GM23338 (cell line): ENCODE data around the gene VPS37C. TPM values are rescaled to one million over a fixed set of nuclear protein-coding genes. Genes with fewer than 3 reads are reported as not detected.

Experiments used
- ATAC-seq: fragments of 200-7000 bp; cut with Tn5 transposase; 3 replicates; pipeline ENCODE4 v1.9.1; 2020
- DNase-seq: peaks from one replicate; pipeline ENCODE4 v3.0.0-alpha.2; 2015; ENCODE audit warnings: low spot score
- H2AFZ ChIP-seq: fragments of 200-600 bp; sonication (generic); 2 replicates; pipeline ENCODE4 v1.8.0; 2016; ENCODE audit warnings: antibody characterized with exemption, mild to moderate bottlenecking, moderate library complexity
- H3F3A ChIP-seq: fragments of 200-600 bp; sonication (generic); replicated peaks from 2 replicates; pipeline ENCODE4 v1.8.0; 2017; ENCODE audit warnings: antibody characterized with exemption, mixed run types, low read depth
- H3K27ac ChIP-seq: fragments of 200-600 bp; sonication (generic); 2 replicates; pipeline ENCODE4 v1.6.1; 2016; ENCODE audit warnings: low read depth
- H3K27me3 ChIP-seq: fragments of 200-600 bp; sonication (generic); 2 replicates; pipeline ENCODE4 v1.8.0; 2016; ENCODE audit warnings: mild to moderate bottlenecking, mixed run types, moderate library complexity; ENCODE audit not compliant: insufficient read depth
- H3K36me3 ChIP-seq: fragments of 200-600 bp; sonication (generic); 2 replicates; pipeline ENCODE4 v1.8.0; 2016; ENCODE audit warnings: mild to moderate bottlenecking; ENCODE audit not compliant: insufficient read depth
- H3K4me1 ChIP-seq: fragments of 200-600 bp; sonication (generic); 2 replicates; pipeline ENCODE4 v1.8.0; 2016; ENCODE audit warnings: mild to moderate bottlenecking, moderate library complexity; ENCODE audit not compliant: insufficient read depth
- H3K4me2 ChIP-seq: fragments of 200-600 bp; sonication (generic); 2 replicates; pipeline ENCODE4 v1.7.1; 2017; ENCODE audit warnings: mixed run types
- H3K4me3 ChIP-seq: fragments of 200-600 bp; sonication (generic); 2 replicates; pipeline ENCODE4 v1.6.1; 2016; ENCODE audit warnings: mixed run types
- H3K79me2 ChIP-seq: fragments of 200-600 bp; sonication (generic); replicated peaks from 2 replicates; pipeline ENCODE4 v1.8.0; 2017; ENCODE audit warnings: mild to moderate bottlenecking; ENCODE audit not compliant: insufficient read depth
- H3K9me2 ChIP-seq: fragments of 200-600 bp; sonication (generic); 2 replicates; pipeline ENCODE4 v1.8.0; 2017; ENCODE audit not compliant: insufficient read depth
- H4K20me1 ChIP-seq: fragments of 200-600 bp; sonication (generic); replicated peaks from 2 replicates; pipeline ENCODE4 v1.8.0; 2017; ENCODE audit warnings: mild to moderate bottlenecking; ENCODE audit not compliant: insufficient read depth
- H3K27ac Mint-ChIP-seq: 2 replicates; pipeline ENCODE4 v1.8.0; 2020; ENCODE audit warnings: inconsistent platforms, mild to moderate bottlenecking, moderate library complexity, mixed read lengths
- H3K27me3 Mint-ChIP-seq: 3 replicates; pipeline ENCODE4 v1.8.0; 2022; ENCODE audit warnings: low read depth, mild to moderate bottlenecking, moderate library complexity, mixed read lengths, inconsistent platforms; ENCODE audit not compliant: insufficient read depth, poor library complexity
- H3K36me3 Mint-ChIP-seq: 3 replicates; pipeline ENCODE4 v1.8.0; 2021; ENCODE audit warnings: low read depth, mild to moderate bottlenecking, inconsistent platforms, moderate library complexity, mixed read lengths
- H3K4me1 Mint-ChIP-seq: 3 replicates; pipeline ENCODE4 v1.8.0; 2020; ENCODE audit warnings: mild to moderate bottlenecking, inconsistent platforms, mixed read lengths
- H3K4me3 Mint-ChIP-seq: 3 replicates; pipeline ENCODE4 v1.8.0; 2021; ENCODE audit warnings: moderate library complexity, mild to moderate bottlenecking, inconsistent platforms, mixed read lengths
- H3K9me3 Mint-ChIP-seq: 3 replicates; pipeline ENCODE4 v1.8.0; 2020; ENCODE audit warnings: moderate library complexity, mild to moderate bottlenecking, inconsistent platforms, mixed read lengths
- CREB1 ChIP-seq: fragments of 250-450 bp; sonication (Bioruptor Pico); IDR thresholded peaks from 2 replicates; pipeline ENCODE4 v1.5.0; 2020; ENCODE audit warnings: low read depth, mild to moderate bottlenecking, moderate library complexity
- ETS1 ChIP-seq: IDR thresholded peaks from 2 replicates; pipeline ENCODE4 v1.6.1; 2016; ENCODE audit warnings: antibody characterized with exemption
- JUNB ChIP-seq: IDR thresholded peaks from one replicate; pipeline ENCODE4 v1.6.1; 2016; ENCODE audit warnings: antibody characterized with exemption; ENCODE audit not compliant: unreplicated experiment
- NANOG ChIP-seq: IDR thresholded peaks from 2 replicates; pipeline ENCODE4 v1.6.1; 2016; ENCODE audit warnings: antibody characterized with exemption, borderline replicate concordance
- POLR2AphosphoS5 ChIP-seq: IDR thresholded peaks from 2 replicates; pipeline ENCODE4 v1.6.1; 2016; ENCODE audit warnings: antibody characterized with exemption, low read depth
- REST ChIP-seq: IDR thresholded peaks from one replicate; pipeline ENCODE4 v1.6.1; 2018; ENCODE audit warnings: antibody characterized with exemption; ENCODE audit not compliant: unreplicated experiment
- ZNF114 ChIP-seq: fragments of 250-450 bp; sonication (Bioruptor Pico); IDR thresholded peaks from 2 replicates; pipeline ENCODE4 v1.5.0; 2020; ENCODE audit warnings: mild to moderate bottlenecking, moderate library complexity
- ZNF462 ChIP-seq: fragments of 250-450 bp; sonication (Bioruptor Pico); IDR thresholded peaks from 2 replicates; pipeline ENCODE4 v1.5.0; 2020; ENCODE audit warnings: mild to moderate bottlenecking, moderate library complexity
- long read RNA-seq: library from polyadenylated mRNA; unstranded; transcript quantifications from one replicate; pipeline ENCODE4 v2.0.0, GENCODE V29; 2020; ENCODE audit not compliant: unreplicated experiment
- polyA plus RNA-seq: library from polyadenylated mRNA; unstranded; fragments of >200 nt; fragmentation: Nextera tagmentation; extraction: Ambion mirVana; gene quantifications from 2 replicates; pipeline ENCODE4 v1.2.1, GENCODE V29; 2016
- total RNA-seq: library from RNA; depleted of rRNA; stranded (reverse); fragments of >200 nt; shearing (Covaris generic); gene quantifications from 2 replicates; pipeline ENCODE4 v1.2.3, GENCODE V29; 2014; rRNA removed

The VPS37C gene
- total RNA-seq: 14.4 and 19.4 TPM in 2 replicates
- 8.7 and 8.8 TPM in 2 replicates for polyA plus RNA-seq
- long read RNA-seq, partial matches to known transcripts: 0 of 2 reads
- long read RNA-seq, other reads (novel, unspliced or antisense): 1 of 2 reads

GRCh38 chr11:61161190-61162091 lies at the start of gene VPS37C:
Gene VPS37C, minus strand, starts transcription at chr11:61161426. Its CDS starts 22,597 bp downstream, at chr11:61138829.
- 0 out of 2 replicates have a peak, but pooled peaks cover 10% of the 10 kb centered on the region for H3F3A ChIP-seq

More at GRCh38 chr11:61161190-61162091, at the start of gene VPS37C:
- peak within 1 kb of the TSS; percentile 88 for H3K27ac ChIP-seq
- peaks cover 39% of the 10 kb centered on the region for H3K79me2 ChIP-seq
- H3K9me2 ChIP-seq: no peaks in the 10 kb centered on the region
- peaks cover 12% of the 10 kb centered on the region for H3K4me1 ChIP-seq
- Mint-ChIP-seq H3K27me3 (peaks cover 3% of the 10 kb centered on the region), H3K27ac (peak within 1 kb of the TSS; percentile 97), H3K9me3 (no peaks in the 10 kb centered on the region), H3K4me1 (peaks cover 26% of the 10 kb centered on the region), H3K36me3 (no peaks in the 10 kb centered on the region), H3K4me3 (peak within 1 kb of the TSS; percentile 93)
- no peaks in the 10 kb centered on the region for H3K36me3 ChIP-seq
- DNase-seq (peak; percentile 91), ATAC-seq (peak; percentile 90)
- H4K20me1 ChIP-seq: peaks cover 9% of the 10 kb centered on the region; the same call in 1 of the 2 replicates
- no peaks in the 10 kb centered on the region for H3K27me3 ChIP-seq
- H3K4me2 ChIP-seq: peak within 1 kb of the TSS; percentile 75
- TF ChIP-seq REST (no peak), ETS1 (0 out of 2 replicates have a peak, but pooled peaks have one; percentile 3), POLR2AphosphoS5 (peak; percentile 85), JUNB (no peak), ZNF462 (CRISPR knock-in tag) (no peak), NANOG (no peak), ZNF114 (CRISPR knock-in tag) (no peak), CREB1 (0 out of 2 replicates have a peak, but pooled peaks have one; percentile 42)
- H3K4me3 ChIP-seq: peak within 1 kb of the TSS; percentile 77
- peak within 1 kb of the TSS; percentile 77 for H2AFZ ChIP-seq
